HL-60 (cell line): Measurements from ENCODE around the gene PCNX2.

Source experiments
- CTCF ChIP-seq: IDR thresholded peaks from one replicate; pipeline ENCODE4 v1.5.1; 2011; ENCODE audit warnings: low read length, control low read depth, inconsistent platforms; ENCODE audit not compliant: insufficient read depth
- GABPA ChIP-seq: IDR thresholded peaks from 2 replicates; pipeline ENCODE4 v1.6.1; 2012; ENCODE audit warnings: low read depth
- POLR2AphosphoS5 ChIP-seq: IDR thresholded peaks from 2 replicates; pipeline ENCODE4 v1.6.1; 2012; ENCODE audit warnings: low read depth
- REST ChIP-seq: IDR thresholded peaks from 2 replicates; pipeline ENCODE4 v1.6.1; 2012; ENCODE audit warnings: low read depth; ENCODE audit not compliant: insufficient replicate concordance

- no peak for TF ChIP-seq CTCF
- TF ChIP-seq REST: no peak
- TF ChIP-seq POLR2AphosphoS5: no peak
- TF ChIP-seq GABPA: no peak
These were observed 27.0 kb downstream of the PCNX2 start for GRCh38 chr1:233268389-233269022.
